ENCODE results near the gene PATZ1.

- TF ChIP-seq CTCF (IDR thresholded peaks at IDR 0.05) (no peak), EP300 (IDR thresholded peaks at IDR 0.05) (no peak)
Observed at GRCh38 chr22:31332010-31332409, 14.1 kb downstream of the PATZ1 start.

Measured in tibial nerve (tissue), 4 donors.